ENCODE data around the gene IL10RA.

The IL10RA gene

GRCh38 chr11:118021146-118021545 is 35.0 kb downstream of the IL10RA start:
- TF ChIP-seq, protein P1, sequence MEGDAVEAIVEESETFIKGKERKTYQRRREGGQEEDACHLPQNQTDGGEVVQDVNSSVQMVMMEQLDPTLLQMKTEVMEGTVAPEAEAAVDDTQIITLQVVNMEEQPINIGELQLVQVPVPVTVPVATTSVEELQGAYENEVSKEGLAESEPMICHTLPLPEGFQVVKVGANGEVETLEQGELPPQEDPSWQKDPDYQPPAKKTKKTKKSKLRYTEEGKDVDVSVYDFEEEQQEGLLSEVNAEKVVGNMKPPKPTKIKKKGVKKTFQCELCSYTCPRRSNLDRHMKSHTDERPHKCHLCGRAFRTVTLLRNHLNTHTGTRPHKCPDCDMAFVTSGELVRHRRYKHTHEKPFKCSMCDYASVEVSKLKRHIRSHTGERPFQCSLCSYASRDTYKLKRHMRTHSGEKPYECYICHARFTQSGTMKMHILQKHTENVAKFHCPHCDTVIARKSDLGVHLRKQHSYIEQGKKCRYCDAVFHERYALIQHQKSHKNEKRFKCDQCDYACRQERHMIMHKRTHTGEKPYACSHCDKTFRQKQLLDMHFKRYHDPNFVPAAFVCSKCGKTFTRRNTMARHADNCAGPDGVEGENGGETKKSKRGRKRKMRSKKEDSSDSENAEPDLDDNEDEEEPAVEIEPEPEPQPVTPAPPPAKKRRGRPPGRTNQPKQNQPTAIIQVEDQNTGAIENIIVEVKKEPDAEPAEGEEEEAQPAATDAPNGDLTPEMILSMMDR (IDR thresholded peaks at IDR 0.05; ENCODE audit: extremely low read depth, insufficient read depth, missing control alignments): no peak
- in situ Hi-C loops (cut with MboI; ENCODE audit: low pct_unique_long_range_greater_than_20kb, low sequenced_read_pairs, unreplicated experiment): no loop called here

GRCh38 chr11:118027694-118028093 is 41.5 kb downstream of the IL10RA start:
- TF ChIP-seq, protein P1 (IDR thresholded peaks at IDR 0.05; ENCODE audit: extremely low read depth, insufficient read depth, missing control alignments): no peak
- no peak for DNase-seq (ENCODE audit: low spot score)
- in situ Hi-C loops (cut with MboI; ENCODE audit: low pct_unique_long_range_greater_than_20kb, low sequenced_read_pairs, unreplicated experiment): no loop called here

More at GRCh38 chr11:118021146-118021545, 35.0 kb downstream of the IL10RA start:
- no peak for DNase-seq (ENCODE audit: low spot score)

- DNase-seq (ENCODE audit: low spot score): no peak
- in situ Hi-C loops (cut with MboI; ENCODE audit: low pct_unique_long_range_greater_than_20kb, low sequenced_read_pairs, unreplicated experiment): no loop called here
- TF ChIP-seq, protein P1 (IDR thresholded peaks at IDR 0.05; ENCODE audit: extremely low read depth, insufficient read depth, missing control alignments): no peak
These were observed 42.4 kb downstream of the IL10RA start for GRCh38 chr11:118028626-118029025.

DNA sequence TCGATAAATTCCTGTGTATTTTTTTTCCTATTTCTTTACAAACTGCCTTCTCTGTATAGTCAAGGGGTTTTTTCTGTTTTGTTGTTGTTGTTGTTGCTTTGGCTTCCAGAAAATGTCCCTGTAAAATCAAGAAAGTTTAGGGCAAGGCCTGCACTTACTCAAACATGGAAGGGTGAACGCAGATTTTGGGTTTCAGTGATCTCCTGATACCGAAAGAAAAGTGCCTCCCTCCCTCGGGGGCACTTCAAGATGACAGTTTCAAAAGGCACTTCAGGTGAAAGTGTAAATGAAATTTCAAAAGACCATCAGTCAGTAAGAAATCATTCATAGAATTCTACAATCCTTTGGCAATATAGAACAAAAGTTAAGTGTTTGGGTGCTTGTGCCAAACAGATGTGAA is 47.2 kb downstream of the IL10RA start:
- TF ChIP-seq, protein P1 (IDR thresholded peaks at IDR 0.05; ENCODE audit: extremely low read depth, insufficient read depth, missing control alignments): no peak
- in situ Hi-C loops (cut with MboI; ENCODE audit: low pct_unique_long_range_greater_than_20kb, low sequenced_read_pairs, unreplicated experiment): no loop called here
- no peak for DNase-seq (ENCODE audit: low spot score)

DNA sequence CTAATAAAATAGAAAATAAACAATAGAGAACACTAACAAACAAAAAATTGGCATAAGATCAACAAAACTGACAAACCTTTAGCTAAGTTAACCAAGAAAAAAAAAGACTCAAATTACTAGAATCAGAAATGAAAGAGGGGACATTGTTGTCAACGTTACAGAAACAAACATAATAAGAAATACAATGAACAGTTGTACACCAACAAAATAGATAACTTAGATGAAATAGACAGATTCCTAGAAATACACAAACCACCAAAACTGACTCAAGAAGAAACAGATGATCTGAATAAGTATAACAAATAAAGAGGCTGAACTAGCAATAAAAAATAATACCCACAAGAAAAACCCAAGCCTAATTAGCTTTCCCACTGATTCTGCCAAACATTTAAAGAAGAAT is 55.9 kb downstream of the IL10RA start:
- in situ Hi-C loops (cut with MboI; ENCODE audit: low pct_unique_long_range_greater_than_20kb, low sequenced_read_pairs, unreplicated experiment): no loop called here
- TF ChIP-seq, protein P1 (IDR thresholded peaks at IDR 0.05; ENCODE audit: extremely low read depth, insufficient read depth, missing control alignments): no peak
- no peak for DNase-seq (ENCODE audit: low spot score)

- in situ Hi-C loops (cut with MboI; ENCODE audit: low pct_unique_long_range_greater_than_20kb, low sequenced_read_pairs, unreplicated experiment): no loop called here
- TF ChIP-seq, protein P1 (IDR thresholded peaks at IDR 0.05; ENCODE audit: extremely low read depth, insufficient read depth, missing control alignments): no peak
- no peak for DNase-seq (ENCODE audit: low spot score)
These were observed 56.6 kb downstream of the IL10RA start for GRCh38 chr11:118042796-118043195.

- in situ Hi-C loops (cut with MboI; ENCODE audit: low pct_unique_long_range_greater_than_20kb, low sequenced_read_pairs, unreplicated experiment): no loop called here
- TF ChIP-seq, protein P1 (IDR thresholded peaks at IDR 0.05; ENCODE audit: extremely low read depth, insufficient read depth, missing control alignments): no peak
- DNase-seq (ENCODE audit: low spot score): no peak
These were observed 59.0 kb downstream of the IL10RA start for GRCh38 chr11:118045191-118045590.

Data from GM13977 (cell line).